Middle frontal gyrus (tissue), 1 donor: Measurements from ENCODE around the gene NPEPL1.
"Not testable (repeated sequence)": the region's sequence is repeated elsewhere in the genome, so short reads cannot be mapped to it uniquely, and the experiment has no call there.

ENCODE experiments used
- DNase-seq: peaks from one replicate; pipeline ENCODE4 v3.0.0-alpha.2; 2015; ENCODE audit warnings: low spot score; ENCODE audit errors: extremely low spot score

NPEPL1 gene

GRCh38 chr20:58692579-58693225 is at the start of gene NPEPL1:
Gene NPEPL1, plus strand, starts transcription at chr20:58692800. Its CDS starts 101 bp downstream, at chr20:58692901.
- no peak for DNase-seq

GRCh38 chr20:58642896-58643295 is 49.7 kb upstream of the NPEPL1 start:
- not testable (repeated sequence) for DNase-seq

GRCh38 chr20:58645412-58645968 is 47.1 kb upstream of the NPEPL1 start:
- DNase-seq: no peak

GRCh38 chr20:58646257-58646656 is 46.3 kb upstream of the NPEPL1 start:
- no peak for DNase-seq

GRCh38 chr20:58646703-58647102 is 45.9 kb upstream of the NPEPL1 start:
- no peak for DNase-seq

- DNase-seq: no peak
These were observed 45.3 kb upstream of the NPEPL1 start for GRCh38 chr20:58647162-58647795.

- DNase-seq: no peak
These were observed 44.7 kb upstream of the NPEPL1 start for GRCh38 chr20:58647796-58648501.

GRCh38 chr20:58648502-58648825 is 44.1 kb upstream of the NPEPL1 start:
- not testable (repeated sequence) for DNase-seq

- DNase-seq: no peak
These were observed 43.1 kb upstream of the NPEPL1 start for GRCh38 chr20:58649288-58650180.

GRCh38 chr20:58650181-58650775 is 42.3 kb upstream of the NPEPL1 start:
- no peak for DNase-seq

- DNase-seq: peak; percentile 80
These were observed 41.6 kb upstream of the NPEPL1 start, which contains the start of gene STX16 for GRCh38 chr20:58650776-58651558. Gene STX16, plus strand, starts transcription at chr20:58651283. Its CDS starts 724 bp downstream, at chr20:58652007.

- DNase-seq: peak; percentile 13
These were observed 41.0 kb upstream of the NPEPL1 start for GRCh38 chr20:58651559-58651945.

GRCh38 chr20:58651946-58652605 is 40.5 kb upstream of the NPEPL1 start:
- DNase-seq: no peak

GRCh38 chr20:58652606-58653294 is 39.9 kb upstream of the NPEPL1 start:
- DNase-seq: no peak

GRCh38 chr20:58654337-58654736 is 38.3 kb upstream of the NPEPL1 start:
- DNase-seq: no peak

- DNase-seq: no peak
These were observed 37.1 kb upstream of the NPEPL1 start for GRCh38 chr20:58655328-58656107.

- no peak for DNase-seq
These were observed 35.8 kb upstream of the NPEPL1 start for GRCh38 chr20:58656831-58657230.

GRCh38 chr20:58657262-58657661 is 35.3 kb upstream of the NPEPL1 start:
- DNase-seq: no peak
